Limb (tissue), 2 donors: ENCODE measurements around the gene CCT6B.
"Not testable (repeated sequence)": the region's sequence is repeated elsewhere in the genome, so short reads cannot be mapped to it uniquely, and the experiment has no call there.

Experiments used
- DNase-seq, 2 donors: peaks; one replicate each; pipeline ENCODE4 v3.0.0-alpha.2; 2016; ENCODE audit errors: extremely low spot score in 2 of 2

The CCT6B gene, protein sequence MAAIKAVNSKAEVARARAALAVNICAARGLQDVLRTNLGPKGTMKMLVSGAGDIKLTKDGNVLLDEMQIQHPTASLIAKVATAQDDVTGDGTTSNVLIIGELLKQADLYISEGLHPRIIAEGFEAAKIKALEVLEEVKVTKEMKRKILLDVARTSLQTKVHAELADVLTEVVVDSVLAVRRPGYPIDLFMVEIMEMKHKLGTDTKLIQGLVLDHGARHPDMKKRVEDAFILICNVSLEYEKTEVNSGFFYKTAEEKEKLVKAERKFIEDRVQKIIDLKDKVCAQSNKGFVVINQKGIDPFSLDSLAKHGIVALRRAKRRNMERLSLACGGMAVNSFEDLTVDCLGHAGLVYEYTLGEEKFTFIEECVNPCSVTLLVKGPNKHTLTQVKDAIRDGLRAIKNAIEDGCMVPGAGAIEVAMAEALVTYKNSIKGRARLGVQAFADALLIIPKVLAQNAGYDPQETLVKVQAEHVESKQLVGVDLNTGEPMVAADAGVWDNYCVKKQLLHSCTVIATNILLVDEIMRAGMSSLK

DNA sequence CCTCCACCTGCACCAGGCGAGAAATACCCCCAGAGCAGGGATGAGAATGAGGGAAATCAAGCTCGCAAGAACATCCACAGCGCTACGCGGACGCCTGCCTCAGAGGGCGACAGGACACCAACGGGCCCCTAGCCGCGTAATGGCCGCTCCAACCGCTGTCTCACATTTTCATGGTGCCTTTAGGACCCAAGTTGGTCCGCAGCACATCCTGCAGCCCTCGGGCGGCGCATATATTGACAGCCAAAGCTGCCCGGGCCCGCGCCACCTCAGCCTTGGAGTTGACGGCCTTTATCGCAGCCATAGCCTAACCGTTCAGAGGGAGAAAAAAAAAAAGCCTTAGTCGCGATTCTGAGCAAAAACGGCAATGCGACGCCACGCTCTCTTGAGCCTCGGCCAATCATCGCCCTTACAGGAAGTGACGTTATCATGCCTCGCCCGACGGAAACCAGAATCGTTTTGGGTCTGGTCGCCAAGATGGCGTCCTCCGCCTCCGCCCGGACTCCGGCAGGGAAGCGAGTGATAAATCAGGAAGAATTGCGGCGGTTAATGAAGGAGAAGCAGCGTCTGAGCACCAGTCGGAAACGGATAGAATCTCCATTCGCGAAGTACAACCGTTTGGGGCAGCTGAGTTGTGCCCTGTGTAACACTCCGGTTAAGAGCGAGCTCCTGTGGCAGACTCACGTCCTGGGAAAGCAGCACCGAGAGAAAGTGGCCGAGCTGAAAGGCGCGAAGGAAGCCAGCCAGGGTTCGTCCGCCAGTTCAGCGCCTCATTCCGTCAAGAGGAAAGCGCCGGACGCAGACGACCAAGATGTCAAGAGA, at the start of gene CCT6B, which contains the start of gene ZNF830:
Gene CCT6B (minus strand): TSS at position 368 of the 819 bp plus-strand sequence. CDS start 67 bp downstream, at position 301.
Gene ZNF830 (plus strand): TSS at position 448 of the 819 bp plus-strand sequence. CDS start 27 bp downstream, at position 475.
- peak; percentile 94 for DNase-seq

DNA sequence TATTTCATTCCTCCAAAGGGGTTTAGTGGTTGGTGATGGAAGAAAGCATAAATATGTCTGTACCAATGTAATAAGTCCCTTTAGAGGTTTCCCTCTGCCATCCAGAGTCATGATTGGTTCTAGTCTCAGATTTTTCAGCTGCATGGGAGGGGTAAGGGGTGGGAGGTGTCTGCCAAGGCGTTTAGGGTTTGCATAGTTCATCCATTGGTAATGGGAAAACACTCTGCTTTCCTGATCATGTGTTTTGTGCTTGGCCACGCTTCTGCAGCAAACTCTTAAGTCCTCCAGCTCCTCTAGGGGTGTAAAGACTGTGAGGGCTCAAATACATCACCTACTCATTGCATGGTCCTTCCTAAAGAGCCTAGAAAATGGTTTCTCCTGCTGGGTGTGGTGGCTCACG, 48.8 kb upstream of the CCT6B start:
- no peak for DNase-seq

DNA sequence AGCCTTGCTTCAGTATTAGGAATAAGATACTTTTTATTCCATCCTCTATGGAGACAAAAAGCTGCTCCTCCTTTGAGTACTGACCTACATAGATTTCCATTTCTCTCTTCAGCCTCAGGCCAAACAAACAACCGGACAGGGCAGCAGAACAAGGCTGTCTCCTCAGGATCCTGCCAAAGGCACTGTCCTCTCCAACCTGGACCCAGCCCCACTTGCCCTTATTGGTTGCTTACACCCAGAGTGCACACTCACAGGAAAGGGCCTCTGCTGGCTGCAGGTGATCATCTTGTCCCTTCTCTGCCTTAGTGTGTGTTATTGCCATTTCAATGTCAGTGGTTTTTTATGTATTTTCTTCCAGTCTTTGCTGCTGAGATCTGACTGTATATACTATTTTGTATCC, 45.7 kb upstream of the CCT6B start:
- DNase-seq, result no peak

DNA sequence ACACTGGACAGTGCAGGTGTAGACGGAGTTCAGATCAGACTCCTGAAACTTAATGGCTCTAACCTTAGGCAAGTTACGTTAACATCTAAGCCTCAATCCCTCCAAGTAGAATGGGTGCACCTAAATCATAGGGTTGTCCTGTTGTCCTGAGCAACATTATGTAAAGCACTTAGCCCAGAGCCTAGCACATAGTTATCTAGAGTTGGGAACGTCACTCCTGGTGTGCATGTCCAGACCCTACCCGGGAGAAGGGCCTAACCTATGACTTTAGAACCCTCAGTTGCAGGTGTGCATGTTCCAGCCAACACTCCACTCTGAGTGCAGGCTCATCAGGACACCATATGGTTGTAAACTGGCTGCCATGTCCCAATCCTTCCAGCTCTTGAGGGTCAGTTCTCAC, 45.1 kb upstream of the CCT6B start:
- DNase-seq, result no peak

DNA sequence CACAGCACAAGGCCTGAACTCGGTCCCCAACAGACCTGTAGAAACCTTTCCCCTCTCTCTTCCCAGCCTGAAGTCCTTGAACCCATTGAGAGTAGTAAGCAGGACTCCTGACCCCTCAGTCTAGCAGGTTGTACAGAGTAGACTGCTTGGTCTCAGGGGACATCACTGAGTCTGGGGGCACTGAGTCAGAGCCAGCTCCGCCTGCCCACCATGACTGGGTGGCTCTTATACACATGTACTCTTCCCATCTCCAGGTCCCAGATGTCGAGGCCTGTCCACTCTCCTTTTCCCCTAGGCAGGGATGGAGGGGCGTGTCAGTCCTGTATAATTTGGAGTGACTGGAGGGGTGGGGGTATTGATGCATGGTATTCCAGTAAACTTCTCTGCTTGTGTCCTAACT, 42.5 kb upstream of the CCT6B start:
- DNase-seq, result no peak

DNA sequence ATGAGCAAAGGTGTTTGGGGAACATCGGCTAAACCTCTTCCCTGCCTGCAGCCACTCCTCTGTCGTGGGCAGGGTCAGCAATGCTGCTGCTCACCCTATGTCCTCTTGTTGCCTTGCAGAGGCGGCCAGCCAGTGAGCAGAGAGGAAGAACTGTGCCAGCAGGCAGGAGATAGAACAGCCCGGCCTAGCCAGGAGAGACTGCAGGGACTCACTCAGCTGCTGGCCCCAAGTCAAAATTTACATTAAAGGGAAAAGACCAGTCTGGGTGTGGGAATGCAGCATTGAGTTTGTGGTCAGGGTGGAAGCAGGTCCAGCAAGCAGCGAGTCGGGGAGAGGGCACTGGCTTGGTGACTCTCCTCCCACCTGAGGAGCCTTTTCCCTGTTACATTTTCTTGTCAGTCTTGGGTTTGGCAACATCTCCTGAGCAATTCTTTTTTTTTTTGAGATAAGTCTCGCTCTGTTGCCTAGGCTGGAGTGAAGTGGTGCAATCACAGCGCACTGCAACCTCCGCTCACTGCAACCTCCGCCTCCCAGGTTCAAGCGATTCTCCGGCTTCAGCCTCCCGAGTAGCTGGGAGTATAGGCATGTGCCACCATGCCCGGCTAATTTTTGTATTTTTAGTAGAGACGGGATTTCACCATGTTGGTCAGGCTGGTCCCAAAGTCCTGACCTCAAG, 41.8 kb upstream of the CCT6B start:
- DNase-seq, result no peak

DNA sequence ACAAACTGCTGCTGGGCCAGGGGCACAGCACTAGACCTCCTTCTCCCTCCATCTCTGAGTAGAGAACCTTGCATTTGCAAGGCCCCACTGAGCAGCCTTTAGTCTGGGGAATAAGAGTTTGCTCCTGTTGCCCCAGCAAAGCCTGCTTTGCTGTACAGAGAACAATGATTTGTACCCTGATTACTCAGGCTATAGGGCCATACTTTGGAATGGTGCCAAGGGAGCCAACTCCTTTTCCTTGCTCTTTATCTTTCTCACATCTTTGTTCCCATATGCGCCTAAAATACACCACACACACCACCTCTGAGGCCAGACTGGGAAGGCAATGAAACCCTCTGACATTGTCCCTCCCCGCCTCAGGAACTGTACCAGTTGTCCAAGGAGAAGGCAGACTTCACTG, 40.3 kb upstream of the CCT6B start:
- DNase-seq, result no peak

DNA sequence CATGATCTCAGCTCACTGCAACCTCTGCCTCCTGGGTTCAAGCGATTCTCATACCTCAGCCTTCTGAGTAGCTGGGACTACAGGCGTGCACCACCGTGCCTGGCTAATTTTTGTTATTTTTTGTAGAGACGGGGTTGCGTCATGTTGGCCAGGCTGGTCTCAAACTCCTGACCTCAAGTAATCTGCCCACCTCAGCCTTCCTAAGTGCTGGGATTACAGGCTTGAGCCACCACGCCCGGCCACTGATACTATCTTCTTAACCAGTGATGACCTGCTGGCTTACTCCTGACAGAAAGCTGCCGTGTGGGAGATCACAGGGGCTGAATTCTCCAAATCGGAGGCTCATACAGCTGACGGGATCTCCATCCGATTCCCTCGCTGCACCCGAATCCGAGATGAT, 39.7 kb upstream of the CCT6B start:
- not testable (repeated sequence) for DNase-seq

DNA sequence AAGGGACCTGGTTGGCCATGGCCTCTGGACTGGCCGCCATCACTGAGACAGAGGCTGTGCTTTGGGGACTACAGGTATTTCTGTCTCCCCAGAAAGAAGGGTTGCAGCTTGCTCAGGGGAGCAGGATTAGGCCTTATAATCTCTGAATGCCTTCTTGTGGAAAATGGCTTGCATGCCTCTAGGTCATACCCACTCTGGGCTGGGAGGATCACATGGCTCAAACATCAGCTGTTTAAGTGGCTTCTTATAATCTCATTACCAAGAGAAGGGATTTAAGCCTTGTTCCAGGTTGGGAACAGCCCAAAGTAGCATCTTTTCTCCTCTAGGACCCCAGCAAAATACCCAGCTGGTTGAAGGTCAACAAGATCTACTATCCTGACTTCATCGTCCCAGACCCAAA, 38.2 kb upstream of the CCT6B start:
- no peak for DNase-seq

DNA sequence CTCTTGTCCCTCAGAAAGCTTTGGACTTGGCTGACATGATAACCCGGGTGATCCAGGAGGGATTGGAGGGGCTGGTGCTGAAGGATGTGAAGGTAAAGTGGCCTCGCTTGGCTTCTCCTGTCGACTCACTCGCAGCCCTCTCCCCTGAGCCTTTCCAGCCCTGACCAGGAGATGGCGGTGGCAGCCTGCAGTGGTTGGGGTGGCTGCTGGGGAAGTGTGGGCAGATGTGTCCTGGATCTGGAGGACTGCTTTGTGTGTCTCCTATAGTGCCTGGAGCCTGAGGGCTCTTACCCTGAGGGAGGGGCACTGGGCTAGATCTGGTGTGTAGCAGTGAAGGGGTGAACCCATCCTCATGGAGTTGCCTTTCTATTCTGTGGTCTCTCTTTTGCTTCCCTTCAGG, 36.9 kb upstream of the CCT6B start:
- peak in 1 of 2 donors; percentile 60 for DNase-seq

DNA sequence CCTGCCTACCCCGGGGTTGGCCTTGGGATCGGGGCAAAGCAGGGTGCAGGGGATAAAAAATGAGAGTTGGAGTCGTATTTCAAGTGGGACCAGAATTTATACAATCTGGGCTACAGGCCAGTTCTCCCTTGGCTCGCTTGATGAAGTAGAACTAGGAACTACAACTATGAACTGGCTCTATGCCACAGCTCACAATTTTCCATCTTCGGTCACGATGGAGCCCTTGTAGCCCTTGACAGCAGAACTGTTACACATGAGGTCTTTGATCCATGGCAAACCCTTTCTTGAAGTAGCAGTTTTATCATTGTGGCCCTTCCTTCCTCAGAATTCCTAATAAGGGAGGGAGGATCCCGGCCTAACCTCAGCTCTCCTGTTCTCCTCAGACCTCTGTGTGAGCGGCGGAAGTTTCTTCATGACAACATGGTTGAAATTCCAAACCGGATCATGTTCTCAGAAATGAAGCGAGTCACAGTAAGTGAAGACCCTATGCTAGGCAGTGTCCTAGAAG, 36.1 kb upstream of the CCT6B start:
- DNase-seq, result peak; percentile 68 to 81

DNA sequence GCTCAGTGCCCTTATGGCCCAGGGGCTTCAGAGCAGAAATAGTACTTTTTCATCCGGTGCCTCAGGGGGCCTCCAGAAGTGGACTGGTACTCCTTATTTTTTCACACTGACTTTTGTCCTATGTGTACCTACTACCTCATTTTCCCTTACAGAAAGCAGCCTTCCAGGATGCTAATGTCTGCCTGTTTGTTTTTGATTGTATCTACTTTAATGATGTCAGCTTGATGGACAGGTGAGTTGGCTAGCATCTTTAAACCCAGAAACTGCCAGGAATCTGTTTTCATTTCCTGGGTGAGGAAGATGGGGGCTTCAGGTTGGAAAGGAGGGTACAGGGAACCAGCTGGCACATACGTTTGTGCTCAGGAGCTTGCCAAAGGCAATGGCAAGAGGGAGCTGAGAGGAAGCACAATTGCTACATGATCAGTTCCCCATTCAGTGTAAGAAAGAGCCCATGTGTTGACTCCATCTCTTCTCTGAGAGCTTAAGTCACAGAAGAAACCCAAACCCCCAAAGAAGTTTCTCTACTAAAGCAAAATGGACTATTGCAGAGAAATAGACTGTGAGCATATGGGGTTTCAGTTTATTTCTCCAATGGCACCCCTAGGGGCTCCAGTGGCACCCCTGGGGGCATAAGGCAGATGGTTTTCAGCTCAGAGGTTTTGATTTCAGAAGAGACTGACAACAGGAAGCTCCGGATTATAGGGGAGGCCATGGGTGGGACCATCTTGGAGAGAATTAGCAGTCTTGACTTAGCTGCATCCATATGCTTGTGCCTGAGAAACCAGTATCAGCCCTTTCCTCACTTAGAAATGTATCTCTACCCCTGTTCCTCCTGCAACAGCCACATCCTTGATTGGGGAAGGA, 35.4 kb upstream of the CCT6B start:
- DNase-seq, result peak in 1 of 2 donors; percentile 12

DNA sequence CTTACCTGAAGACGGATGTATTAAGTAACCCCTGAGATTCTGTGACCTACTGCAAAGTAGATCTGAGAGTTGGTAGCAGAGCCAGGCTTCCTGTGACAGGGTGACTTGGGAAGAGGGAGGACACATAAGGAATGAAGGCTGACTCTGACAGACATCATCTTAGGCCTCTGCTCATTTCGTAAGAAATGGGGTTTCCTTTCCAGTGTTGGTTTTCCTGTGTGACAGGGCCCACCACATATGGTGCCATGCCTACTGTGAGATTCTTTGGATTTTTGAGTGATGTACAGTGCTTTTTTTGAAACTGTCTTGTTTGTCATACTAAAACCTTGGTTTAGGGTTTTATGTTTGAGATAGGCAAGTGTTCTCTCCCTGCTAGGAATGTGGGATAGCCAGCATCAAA, 31.8 kb upstream of the CCT6B start:
- DNase-seq, result no peak

DNA sequence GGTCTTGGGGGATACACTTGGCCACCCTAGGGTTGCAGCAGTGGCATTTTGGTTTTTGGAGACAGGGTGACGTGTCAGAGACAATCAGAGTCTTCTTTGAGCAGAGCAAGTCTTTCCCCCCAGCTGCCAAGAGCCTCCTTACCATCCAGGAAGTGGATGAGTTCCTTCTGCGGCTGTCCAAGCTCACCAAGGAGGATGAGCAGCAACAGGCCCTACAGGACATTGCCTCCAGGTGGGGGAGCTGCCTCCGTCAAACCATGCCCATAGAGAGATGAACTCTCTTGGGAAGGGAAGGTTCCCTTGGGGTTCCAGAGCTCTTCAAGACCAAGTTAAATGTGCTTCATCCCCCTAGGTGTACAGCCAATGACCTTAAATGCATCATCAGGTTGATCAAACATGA, 30.3 kb upstream of the CCT6B start:
- no peak for DNase-seq

DNA sequence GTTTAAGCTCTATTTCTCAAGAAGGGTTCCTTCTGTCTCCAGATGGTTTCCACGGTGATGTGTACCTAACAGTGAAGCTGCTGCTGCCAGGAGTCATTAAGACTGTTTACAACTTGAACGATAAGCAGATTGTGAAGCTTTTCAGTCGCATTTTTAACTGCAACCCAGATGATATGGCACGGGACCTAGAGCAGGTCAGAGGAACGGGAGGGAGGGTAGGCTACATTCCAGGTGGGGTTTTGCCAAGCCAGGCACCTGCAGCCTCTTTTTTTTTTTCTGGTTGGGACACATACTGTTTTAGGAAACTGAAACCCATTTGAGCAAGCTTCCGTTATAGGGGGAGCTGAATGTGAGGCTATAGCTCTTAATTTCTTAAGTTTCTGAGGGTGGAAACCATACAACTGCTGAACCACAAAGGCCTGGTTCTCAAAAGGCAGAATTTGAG, 29.7 kb upstream of the CCT6B start:
- DNase-seq, result no peak

DNA sequence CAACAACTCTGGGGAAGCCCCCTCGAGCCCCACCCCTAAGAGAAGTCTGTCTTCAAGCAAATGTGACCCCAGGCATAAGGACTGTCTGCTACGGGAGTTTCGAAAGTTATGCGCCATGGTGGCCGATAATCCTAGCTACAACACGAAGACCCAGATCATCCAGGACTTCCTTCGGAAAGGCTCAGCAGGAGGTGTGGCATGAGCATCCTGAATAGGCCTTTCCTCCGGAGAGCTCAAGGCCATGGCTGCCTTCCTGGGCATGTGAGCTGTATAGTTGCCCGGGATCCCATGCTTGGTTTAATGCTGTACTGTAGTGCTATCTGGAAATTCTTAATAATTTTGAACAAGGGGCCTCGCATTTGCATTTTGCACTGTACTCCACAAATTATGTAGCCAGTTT, 28.2 kb upstream of the CCT6B start:
- no peak for DNase-seq

DNA sequence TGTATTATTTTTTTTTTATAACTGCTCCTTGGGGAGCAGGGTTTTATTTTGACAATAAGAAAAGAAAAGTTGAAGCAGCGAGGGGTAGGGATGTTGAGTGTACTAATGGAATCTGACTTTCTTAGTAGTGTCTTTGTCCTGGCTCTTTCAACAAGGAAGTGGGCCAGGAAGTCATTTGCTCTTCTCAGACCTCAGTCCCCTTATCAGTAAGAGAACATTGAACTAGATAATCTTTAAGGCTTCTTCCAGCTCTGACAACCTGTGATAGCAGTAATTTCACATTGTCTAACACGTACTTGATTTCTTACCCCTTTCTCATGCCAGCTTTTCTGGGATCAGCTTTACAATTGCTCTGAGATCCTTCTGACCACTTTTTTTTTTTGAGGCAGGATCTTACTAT, 27.4 kb upstream of the CCT6B start:
- no peak for DNase-seq

DNA sequence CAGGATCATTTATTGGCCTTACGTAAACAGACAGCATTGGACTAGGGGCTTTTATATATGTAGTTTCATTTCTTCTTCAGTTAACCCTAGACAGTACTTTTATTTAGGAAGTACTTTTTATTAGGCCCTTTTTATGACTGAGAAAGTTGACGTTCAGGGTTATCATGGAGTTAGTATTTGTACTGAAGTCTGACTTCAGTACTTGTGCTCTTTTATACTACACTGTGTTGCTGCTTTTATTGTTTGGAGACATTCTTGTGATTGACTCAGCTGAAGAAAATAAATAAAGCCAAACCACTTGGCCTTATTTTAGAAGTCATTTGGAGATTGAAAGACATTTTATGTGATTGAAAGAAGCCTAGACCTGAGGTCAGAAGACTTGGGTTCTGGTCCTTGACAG, 26.0 kb upstream of the CCT6B start:
- no peak for DNase-seq

DNA sequence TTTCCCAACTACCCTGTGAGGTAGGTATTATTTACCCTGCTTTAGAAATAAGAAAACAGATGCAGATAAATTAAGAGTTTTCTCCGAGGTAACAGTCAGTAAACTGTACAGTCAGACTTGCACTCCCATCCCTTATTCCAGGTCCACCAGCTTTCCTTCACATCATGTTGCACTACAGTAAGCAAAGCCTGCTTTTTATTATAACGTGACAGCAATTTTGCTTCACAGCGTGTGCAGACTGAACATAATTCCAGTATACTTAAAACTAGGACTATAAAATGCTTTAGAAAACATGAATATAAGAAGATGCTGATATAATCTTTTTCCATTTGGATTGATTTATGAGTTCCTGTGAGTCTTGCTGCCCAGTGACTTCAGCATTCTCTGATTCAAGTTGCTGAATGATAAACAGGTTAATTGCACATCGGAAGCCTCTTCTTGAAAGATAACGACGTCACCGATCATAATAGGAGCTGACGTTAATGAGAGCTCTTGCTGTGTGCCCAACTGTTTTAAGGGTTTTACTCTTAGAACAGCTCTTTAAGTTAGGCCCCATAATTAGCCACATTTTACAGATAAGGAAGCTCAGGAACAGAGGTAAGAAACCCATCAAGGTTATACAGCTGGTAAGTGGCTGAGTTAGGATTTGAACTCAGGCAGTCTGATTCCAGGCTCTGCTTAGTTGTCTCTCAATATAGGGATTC, 20.4 kb upstream of the CCT6B start:
- DNase-seq, result no peak
